Endodermal cell (in vitro differentiated cells): ENCODE results near the gene TPCN2. TPM values are rescaled to one million over a fixed set of nuclear protein-coding genes. Genes with fewer than 3 reads are reported as not detected.

Experiments
- DNase-seq: peaks from one replicate; pipeline ENCODE4 v3.0.0-alpha.2; 2017
- H3K27ac ChIP-seq: 2 replicates; pipeline ENCODE4 v1.5.1; 2013; ENCODE audit warnings: mild to moderate bottlenecking, low read depth, low read length, moderate library complexity
- H3K27me3 ChIP-seq: 2 replicates; pipeline ENCODE4 v1.6.1; 2013; ENCODE audit warnings: mild to moderate bottlenecking, low read length, moderate library complexity; ENCODE audit not compliant: insufficient read depth, control insufficient read depth, poor library complexity, severe bottlenecking
- H3K36me3 ChIP-seq: 2 replicates; pipeline ENCODE4 v1.7.0; 2013; ENCODE audit warnings: mild to moderate bottlenecking, low read length, moderate library complexity; ENCODE audit not compliant: control insufficient read depth, insufficient read depth
- H3K4me1 ChIP-seq: one replicate; pipeline ENCODE4 v1.7.0; 2013; ENCODE audit warnings: low read length; ENCODE audit not compliant: control insufficient read depth, insufficient read depth
- H3K4me3 ChIP-seq: 2 replicates; pipeline ENCODE4 v1.5.1; 2013; ENCODE audit warnings: mild to moderate bottlenecking, low read length, moderate library complexity
- H3K9ac ChIP-seq: 2 replicates; pipeline ENCODE4 v1.6.1; 2013; ENCODE audit warnings: mild to moderate bottlenecking, low read length, moderate library complexity; ENCODE audit not compliant: poor library complexity, severe bottlenecking; ENCODE audit errors: extremely low read depth
- H3K9me3 ChIP-seq: 2 replicates; pipeline ENCODE4 v1.6.1; 2013; ENCODE audit warnings: mild to moderate bottlenecking, low read length, moderate library complexity; ENCODE audit not compliant: control insufficient read depth
- H3K27ac Mint-ChIP-seq: 2 replicates; pipeline ENCODE4 v1.8.0; 2020; ENCODE audit warnings: mixed read lengths
- H3K27me3 Mint-ChIP-seq: 2 replicates; pipeline ENCODE4 v1.8.0; 2021; ENCODE audit warnings: mild to moderate bottlenecking, mixed read lengths; ENCODE audit not compliant: insufficient read depth
- H3K36me3 Mint-ChIP-seq: 2 replicates; pipeline ENCODE4 v1.8.0; 2020; ENCODE audit warnings: low read depth, mixed read lengths
- H3K4me1 Mint-ChIP-seq: 2 replicates; pipeline ENCODE4 v1.8.0; 2020; ENCODE audit warnings: mixed read lengths
- H3K4me3 Mint-ChIP-seq: 2 replicates; pipeline ENCODE4 v1.8.0; 2020; ENCODE audit warnings: mild to moderate bottlenecking, moderate library complexity, mixed read lengths
- H3K9me3 Mint-ChIP-seq: 2 replicates; pipeline ENCODE4 v1.8.0; 2020; ENCODE audit warnings: mild to moderate bottlenecking, mixed read lengths
- CTCF ChIP-seq: fragments of 200-600 bp; sonication (generic); conservative IDR thresholded peaks from 2 replicates; pipeline ENCODE4 v1.5.0; 2021; ENCODE audit warnings: antibody characterized with exemption, mild to moderate bottlenecking
- WGBS, 2 experiments: methylation state at CpG; one replicate each; pipeline versions ENCODE4 v1.1.5 to v1.1.7; 2013; ENCODE audit warnings: missing lambda C conversion rate in 2 of 2, mixed read lengths in 1 of 2; ENCODE audit not compliant: insufficient coverage in 1 of 2, insufficient read length in 1 of 2; 5-methylcytosine and 5-hydroxymethylcytosine counted together
- total RNA-seq, 2 donors: library from RNA; stranded (reverse); fragmentation: NEBNext Ultra II Directional in 1 of 2; extraction: Animal tissue kit (Norgen Biotek cat#: 25700) in 1 of 2; gene quantifications; 2 replicates in 1 of 2; 3 replicates in 1 of 2; pipeline ENCODE4 v1.2.1, GENCODE V29; 2021

TPCN2 gene
- total RNA-seq, 2 donors from 2014 or later = 20.7 to 27.9 TPM

DNA sequence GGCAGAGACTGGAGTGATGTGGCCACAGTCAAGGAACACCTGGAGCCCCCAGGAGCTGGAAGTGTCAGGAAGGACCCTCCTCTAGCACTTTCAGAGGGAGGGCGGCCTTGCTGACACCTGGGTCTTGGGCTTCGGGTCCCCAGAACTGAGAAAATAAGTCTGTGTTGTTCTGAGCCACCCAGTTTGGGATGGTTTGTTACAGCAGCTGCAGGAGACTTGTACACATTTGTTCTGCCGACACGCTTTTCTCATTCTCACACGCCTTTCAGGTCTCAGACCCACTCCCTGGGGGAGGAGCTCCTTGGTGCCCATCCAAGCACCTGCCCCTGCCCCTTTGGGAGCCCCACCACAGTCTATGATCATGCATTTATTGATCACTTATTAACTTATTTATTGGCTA is 59.8 kb downstream of the TPCN2 start:
- H3K4me3 ChIP-seq = no peak overlapping the region
- no peak overlapping the region for H3K27ac ChIP-seq
- Mint-ChIP-seq H3K9me3 (peaks cover 11% of the 10 kb centered on the region), H3K27ac (no peak overlapping the region), H3K27me3 (peaks cover 2% of the 10 kb centered on the region), H3K36me3 (peaks cover 2% of the 10 kb centered on the region), H3K4me1 (no peaks in the 10 kb centered on the region), H3K4me3 (no peak overlapping the region)
- H3K4me1 ChIP-seq = no peaks in the 10 kb centered on the region
- no peak for TF ChIP-seq CTCF
- no peaks in the 10 kb centered on the region for H3K9me3 ChIP-seq
- no peak for DNase-seq
- no peaks in the 10 kb centered on the region for H3K27me3 ChIP-seq
- H3K36me3 ChIP-seq = no peaks in the 10 kb centered on the region
- H3K9ac ChIP-seq = no peak overlapping the region
- WGBS, 2 experiments = 83 to 84% methylated on average over 5 of the region's 5 CpGs

- H3K9me3 ChIP-seq = no peaks in the 10 kb centered on the region
- no peaks in the 10 kb centered on the region for H3K36me3 ChIP-seq
- no peak overlapping the region for H3K27ac ChIP-seq
- H3K9me3 Mint-ChIP-seq = peaks cover 11% of the 10 kb centered on the region
- no peak overlapping the region for H3K4me3 ChIP-seq
- H3K27me3 ChIP-seq = no peaks in the 10 kb centered on the region
- no peak overlapping the region for H3K4me3 Mint-ChIP-seq
- no peak for TF ChIP-seq CTCF
- DNase-seq = no peak
- no peak overlapping the region for H3K27ac Mint-ChIP-seq
- H3K9ac ChIP-seq = no peak overlapping the region
- WGBS, 2 experiments = 89% methylated on average over 2 of the region's 2 CpGs; no CpG with 5 or more reads in 1 of the 2 experiments
- H3K4me1 ChIP-seq = no peaks in the 10 kb centered on the region
- peaks cover 2% of the 10 kb centered on the region for H3K36me3 Mint-ChIP-seq
- H3K4me1 Mint-ChIP-seq = no peaks in the 10 kb centered on the region
- H3K27me3 Mint-ChIP-seq = peaks cover 2% of the 10 kb centered on the region
Measured at GRCh38 chr11:69109101-69109500, 60.4 kb downstream of the TPCN2 start.

DNA sequence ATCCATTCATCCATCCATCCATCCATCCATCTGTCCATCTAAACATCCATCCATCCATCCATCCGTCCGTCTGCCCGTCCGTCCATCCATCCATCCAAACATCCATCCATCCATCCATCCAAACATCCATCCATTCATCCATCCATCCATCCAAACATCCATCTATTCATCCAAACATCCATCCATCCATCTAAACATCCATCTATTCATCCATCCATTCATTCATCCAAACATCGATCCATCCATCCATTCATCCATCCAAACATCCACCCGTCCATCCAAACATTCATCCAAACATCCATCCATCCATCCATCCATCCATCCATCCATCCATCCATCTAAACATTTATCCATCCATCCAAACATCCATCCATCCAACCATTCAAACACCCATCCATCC is 61.7 kb downstream of the TPCN2 start:
- Histone ChIP-seq H3K9ac (no peak overlapping the region), H3K36me3 (no peaks in the 10 kb centered on the region), H3K9me3 (no peaks in the 10 kb centered on the region), H3K27ac (no peak overlapping the region), H3K4me3 (no peak overlapping the region), H3K4me1 (no peaks in the 10 kb centered on the region), H3K27me3 (no peaks in the 10 kb centered on the region)
- no peak overlapping the region for H3K27ac Mint-ChIP-seq
- TF ChIP-seq CTCF = no peak
- WGBS, 2 experiments = 92% methylated on average over 6 of the region's 6 CpGs
- no peaks in the 10 kb centered on the region for H3K4me1 Mint-ChIP-seq
- H3K4me3 Mint-ChIP-seq = no peak overlapping the region
- peaks cover 11% of the 10 kb centered on the region for H3K9me3 Mint-ChIP-seq
- H3K36me3 Mint-ChIP-seq = peaks cover 2% of the 10 kb centered on the region
- no peak for DNase-seq
- H3K27me3 Mint-ChIP-seq = peaks cover 2% of the 10 kb centered on the region
